ENCODE measurements around the gene PAX5. TPM values are rescaled to one million over a fixed set of nuclear protein-coding genes. Genes with fewer than 3 reads are reported as not detected.

The PAX5 gene
- total RNA-seq, 2 donors from 2014 or later: 0.52 TPM; not detected in 1

DNA sequence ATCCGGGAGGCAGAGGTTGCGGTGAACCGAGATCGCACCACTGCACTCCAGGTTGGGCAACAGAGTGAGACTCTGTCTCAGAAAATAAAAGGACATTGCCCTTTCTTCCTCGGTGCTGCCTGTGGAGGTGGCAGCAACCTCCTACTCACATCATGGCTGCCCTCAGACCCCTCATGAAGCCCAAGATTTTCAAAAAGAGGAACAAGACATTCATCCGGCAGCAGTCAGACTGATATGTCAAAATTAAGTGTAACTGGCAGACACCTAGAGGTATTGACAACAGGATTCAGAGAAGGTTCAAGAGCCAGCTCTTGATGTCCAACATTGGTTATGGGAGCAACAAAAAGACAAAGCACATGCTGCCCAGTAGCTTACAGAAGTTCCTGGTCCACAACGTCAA is 12.6 kb upstream of the PAX5 start:
- ATAC-seq: no peak
- no peaks in the 10 kb centered on the region for H3K27me3 ChIP-seq

DNA sequence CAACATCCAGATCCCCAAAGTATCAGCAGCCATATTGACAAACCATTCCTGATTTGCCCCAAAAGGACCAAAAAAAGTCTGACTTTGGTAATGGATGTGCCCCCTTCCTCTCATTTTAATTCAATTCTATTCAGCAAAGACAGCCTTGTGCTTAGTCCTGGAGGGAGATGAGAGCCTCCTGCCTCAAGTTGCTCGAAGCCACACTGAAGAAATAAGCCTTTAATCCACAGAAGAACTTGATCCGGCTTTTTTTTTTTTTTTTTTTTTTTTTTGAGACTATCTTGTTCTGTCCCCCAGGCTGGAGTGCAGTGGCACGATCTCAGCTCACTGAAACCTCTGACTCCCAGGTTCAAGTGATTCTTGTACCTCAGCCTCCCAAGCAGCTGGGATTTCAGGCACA is 8.4 kb upstream of the PAX5 start:
- Histone ChIP-seq H3K4me3 (no peak overlapping the region), H3K27ac (no peak overlapping the region), H3K4me1 (peaks cover 8% of the 10 kb centered on the region), H3K27me3 (peaks cover 0 to 18% of the 10 kb centered on the region in 2 donors), H3K36me3 (replicated peaks in 1 of 2; ENCODE audit: insufficient read depth in 1 of 2, low read depth in 2 of 2) (no peaks in the 10 kb centered on the region), H3K9me3 (no peaks in the 10 kb centered on the region)
- DNase-seq (no peak), ATAC-seq (no peak)
- WGBS, 2 donors: 69 to 82% methylated on average over 3 of the region's 3 CpGs
- no peak for TF ChIP-seq POLR2A (IDR thresholded peaks at IDR 0.05)
- TF ChIP-seq, protein P1, sequence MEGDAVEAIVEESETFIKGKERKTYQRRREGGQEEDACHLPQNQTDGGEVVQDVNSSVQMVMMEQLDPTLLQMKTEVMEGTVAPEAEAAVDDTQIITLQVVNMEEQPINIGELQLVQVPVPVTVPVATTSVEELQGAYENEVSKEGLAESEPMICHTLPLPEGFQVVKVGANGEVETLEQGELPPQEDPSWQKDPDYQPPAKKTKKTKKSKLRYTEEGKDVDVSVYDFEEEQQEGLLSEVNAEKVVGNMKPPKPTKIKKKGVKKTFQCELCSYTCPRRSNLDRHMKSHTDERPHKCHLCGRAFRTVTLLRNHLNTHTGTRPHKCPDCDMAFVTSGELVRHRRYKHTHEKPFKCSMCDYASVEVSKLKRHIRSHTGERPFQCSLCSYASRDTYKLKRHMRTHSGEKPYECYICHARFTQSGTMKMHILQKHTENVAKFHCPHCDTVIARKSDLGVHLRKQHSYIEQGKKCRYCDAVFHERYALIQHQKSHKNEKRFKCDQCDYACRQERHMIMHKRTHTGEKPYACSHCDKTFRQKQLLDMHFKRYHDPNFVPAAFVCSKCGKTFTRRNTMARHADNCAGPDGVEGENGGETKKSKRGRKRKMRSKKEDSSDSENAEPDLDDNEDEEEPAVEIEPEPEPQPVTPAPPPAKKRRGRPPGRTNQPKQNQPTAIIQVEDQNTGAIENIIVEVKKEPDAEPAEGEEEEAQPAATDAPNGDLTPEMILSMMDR (IDR thresholded peaks at IDR 0.05): no peak
- intact Hi-C loops (cut with DNase I): no loop called here

More for the DNA sequence above, 12.6 kb upstream of the PAX5 start:
- no peak for TF ChIP-seq POLR2A (IDR thresholded peaks at IDR 0.05)
- TF ChIP-seq, protein P1 (IDR thresholded peaks at IDR 0.05): no peak
- Histone ChIP-seq H3K27ac (no peak overlapping the region), H3K4me3 (no peak overlapping the region), H3K36me3 (replicated peaks in 1 of 2; ENCODE audit: insufficient read depth in 1 of 2, low read depth in 2 of 2) (no peaks in the 10 kb centered on the region), H3K9me3 (no peaks in the 10 kb centered on the region), H3K4me1 (no peaks in the 10 kb centered on the region)
- WGBS, 2 donors: 73 to 79% methylated on average over 7 of the region's 7 CpGs
- no peak for DNase-seq
- intact Hi-C loops (cut with DNase I): no loop called here

- intact Hi-C loops (cut with DNase I): no loop called here
- no peak overlapping the region for H3K27ac ChIP-seq
- no peak for ATAC-seq
- WGBS, 2 donors: 72 to 86% methylated on average over 8 of the region's 8 CpGs
- peaks cover 0 to 30% of the 10 kb centered on the region in 2 donors for H3K27me3 ChIP-seq
- no peak for DNase-seq
- H3K4me3 ChIP-seq: no peak overlapping the region
- peaks cover 0 to 3% (median 0%) of the 10 kb centered on the region in 3 donors for H3K9me3 ChIP-seq
- no peaks in the 10 kb centered on the region for H3K36me3 ChIP-seq (replicated peaks in 1 of 2; ENCODE audit: insufficient read depth in 1 of 2, low read depth in 2 of 2)
- TF ChIP-seq, protein P1 (IDR thresholded peaks at IDR 0.05): no peak
- TF ChIP-seq POLR2A (IDR thresholded peaks at IDR 0.05): no peak
- H3K4me1 ChIP-seq: peaks cover 22% of the 10 kb centered on the region
These were observed 6.5 kb upstream of the PAX5 start for GRCh38 chr9:37040508-37041127.

- H3K4me3 ChIP-seq: no peak overlapping the region
- intact Hi-C loops (cut with DNase I): no loop called here
- H3K9me3 ChIP-seq: peaks cover 0 to 3% (median 0%) of the 10 kb centered on the region in 3 donors
- WGBS, 2 donors: 40 to 50% methylated on average over 14 of the region's 14 CpGs
- H3K27me3 ChIP-seq: peaks cover 0 to 44% of the 10 kb centered on the region in 2 donors
- DNase-seq (no peak), ATAC-seq (no peak)
- H3K4me1 ChIP-seq: peaks cover 38% of the 10 kb centered on the region
- H3K27ac ChIP-seq: no peak overlapping the region
- no peak for TF ChIP-seq POLR2A (IDR thresholded peaks at IDR 0.05)
- TF ChIP-seq, protein P1 (IDR thresholded peaks at IDR 0.05): no peak
- H3K36me3 ChIP-seq (replicated peaks in 1 of 2; ENCODE audit: insufficient read depth in 1 of 2, low read depth in 2 of 2): no peaks in the 10 kb centered on the region
These were observed 4.9 kb upstream of the PAX5 start for GRCh38 chr9:37038943-37039464.
